ENCODE results near the gene PTTG1IP. TPM values are rescaled to one million over a fixed set of nuclear protein-coding genes. Genes with fewer than 3 reads are reported as not detected.

PTTG1IP gene
- total RNA-seq, 1 experiment from 2014 or later = 136 TPM

GRCh38 chr21:44802396-44803153 lies 70.9 kb downstream of the PTTG1IP start:
- CTCF ChIA-PET = interaction anchor here (1.5 kb wide), 1 partner anchor 70 kb away, joined by 7 read pairs; the partner anchor contains the start of gene PTTG1IP
- H3K4me3 Mint-ChIP-seq (ENCODE audit: low read depth, unreplicated experiment) = peak overlapping the region; percentile 82
- peaks cover 19% of the 10 kb centered on the region for H3K4me1 Mint-ChIP-seq (ENCODE audit: low read depth, unreplicated experiment)
- no peak for DNase-seq
- no peaks in the 10 kb centered on the region for H3K27me3 Mint-ChIP-seq (ENCODE audit: unreplicated experiment)
- intact Hi-C loops (cut with micrococcal nuclease; ENCODE audit: unreplicated experiment) = loop anchor here (10.0 kb wide), 3 partner anchors 72 to 322 kb away; partner anchors contain the start of gene PTTG1IP
- TF ChIP-seq, protein P1, sequence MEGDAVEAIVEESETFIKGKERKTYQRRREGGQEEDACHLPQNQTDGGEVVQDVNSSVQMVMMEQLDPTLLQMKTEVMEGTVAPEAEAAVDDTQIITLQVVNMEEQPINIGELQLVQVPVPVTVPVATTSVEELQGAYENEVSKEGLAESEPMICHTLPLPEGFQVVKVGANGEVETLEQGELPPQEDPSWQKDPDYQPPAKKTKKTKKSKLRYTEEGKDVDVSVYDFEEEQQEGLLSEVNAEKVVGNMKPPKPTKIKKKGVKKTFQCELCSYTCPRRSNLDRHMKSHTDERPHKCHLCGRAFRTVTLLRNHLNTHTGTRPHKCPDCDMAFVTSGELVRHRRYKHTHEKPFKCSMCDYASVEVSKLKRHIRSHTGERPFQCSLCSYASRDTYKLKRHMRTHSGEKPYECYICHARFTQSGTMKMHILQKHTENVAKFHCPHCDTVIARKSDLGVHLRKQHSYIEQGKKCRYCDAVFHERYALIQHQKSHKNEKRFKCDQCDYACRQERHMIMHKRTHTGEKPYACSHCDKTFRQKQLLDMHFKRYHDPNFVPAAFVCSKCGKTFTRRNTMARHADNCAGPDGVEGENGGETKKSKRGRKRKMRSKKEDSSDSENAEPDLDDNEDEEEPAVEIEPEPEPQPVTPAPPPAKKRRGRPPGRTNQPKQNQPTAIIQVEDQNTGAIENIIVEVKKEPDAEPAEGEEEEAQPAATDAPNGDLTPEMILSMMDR (IDR thresholded peaks at IDR 0.05; ENCODE audit: unreplicated experiment) = no peak
- H3K27ac Mint-ChIP-seq (ENCODE audit: unreplicated experiment) = no peak overlapping the region
- no peaks in the 10 kb centered on the region for H3K9me3 Mint-ChIP-seq (ENCODE audit: low read depth, unreplicated experiment)
- peaks cover 38% of the 10 kb centered on the region for H3K36me3 Mint-ChIP-seq (ENCODE audit: insufficient read depth, unreplicated experiment)
- no TSS peak for BruUV-seq (replicated peaks)

- TF ChIP-seq, protein P1 (IDR thresholded peaks at IDR 0.05; ENCODE audit: unreplicated experiment) = no peak
- peak within 1 kb of the TSS; percentile 82 for H3K4me3 Mint-ChIP-seq (ENCODE audit: low read depth, unreplicated experiment)
- no peaks in the 10 kb centered on the region for H3K27me3 Mint-ChIP-seq (ENCODE audit: unreplicated experiment)
- peaks cover 38% of the 10 kb centered on the region for H3K36me3 Mint-ChIP-seq (ENCODE audit: insufficient read depth, unreplicated experiment)
- peaks cover 19% of the 10 kb centered on the region for H3K4me1 Mint-ChIP-seq (ENCODE audit: low read depth, unreplicated experiment)
- peak; percentile 84 for DNase-seq
- no peaks in the 10 kb centered on the region for H3K9me3 Mint-ChIP-seq (ENCODE audit: low read depth, unreplicated experiment)
- CTCF ChIA-PET = interaction anchor here (0.6 to 2.1 kb wide), 8 partner anchors 68 to 327 kb away, joined by 3 to 8 read pairs (median 5); partner anchors contain the start of gene PTTG1IP
- BruUV-seq (replicated peaks) = no TSS peak
- intact Hi-C loops (cut with micrococcal nuclease; ENCODE audit: unreplicated experiment) = loop anchor here (10.0 kb wide), 3 partner anchors 73 to 323 kb away; partner anchors contain the start of gene PTTG1IP
- H3K27ac Mint-ChIP-seq (ENCODE audit: unreplicated experiment) = peak within 1 kb of the TSS; percentile 61
These were observed 71.8 kb downstream of the PTTG1IP start, which contains the start of gene UBE2G2 for GRCh38 chr21:44801468-44802395. Gene UBE2G2 (minus strand): TSS chr21:44801820. CDS start chr21:44801748, 72 bp downstream.

DNA sequence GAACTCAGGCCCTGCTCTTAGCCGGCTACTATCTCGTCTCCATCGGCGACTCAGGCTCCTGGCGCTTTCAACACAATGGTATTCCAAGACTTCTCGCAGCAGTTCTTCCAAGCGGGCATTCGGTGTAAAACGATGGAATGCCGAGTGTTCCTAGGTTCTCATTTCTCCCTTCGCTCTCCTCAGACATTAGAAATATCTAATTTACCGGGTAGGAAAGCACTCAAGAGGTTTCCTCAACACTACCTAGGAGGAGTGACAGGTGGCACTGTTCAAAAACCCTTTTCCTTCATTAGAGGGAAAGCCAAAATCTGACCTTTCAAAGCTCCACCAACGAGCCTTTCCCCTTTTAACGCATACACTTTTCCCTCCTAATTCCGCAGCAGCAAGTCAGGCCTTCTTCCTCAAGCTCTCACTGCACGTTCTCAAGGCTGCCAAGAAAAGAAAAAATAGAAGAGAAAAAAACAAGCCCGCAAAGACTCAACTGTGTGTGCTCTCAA lies 72.5 kb downstream of the PTTG1IP start:
- CTCF ChIA-PET = interaction anchor here (0.6 to 2.1 kb wide), 8 partner anchors 69 to 328 kb away, joined by 3 to 8 read pairs (median 5); partner anchors contain the start of gene PTTG1IP

More for the DNA sequence above, 72.5 kb downstream of the PTTG1IP start:
- Mint-ChIP-seq H3K27ac (ENCODE audit: unreplicated experiment) (peak overlapping the region; percentile 61), H3K27me3 (ENCODE audit: unreplicated experiment) (no peaks in the 10 kb centered on the region), H3K4me3 (ENCODE audit: low read depth, unreplicated experiment) (peak overlapping the region; percentile 82), H3K36me3 (ENCODE audit: insufficient read depth, unreplicated experiment) (peaks cover 38% of the 10 kb centered on the region), H3K9me3 (ENCODE audit: low read depth, unreplicated experiment) (no peaks in the 10 kb centered on the region), H3K4me1 (ENCODE audit: low read depth, unreplicated experiment) (peaks cover 19% of the 10 kb centered on the region)
- DNase-seq = no peak
- TF ChIP-seq, protein P1 (IDR thresholded peaks at IDR 0.05; ENCODE audit: unreplicated experiment) = no peak
- intact Hi-C loops (cut with micrococcal nuclease; ENCODE audit: unreplicated experiment) = loop anchor here (10.0 kb wide), 3 partner anchors 74 to 324 kb away; partner anchors contain the start of gene PTTG1IP
- BruUV-seq (replicated peaks) = no TSS peak
